GM23338 (cell line): Measurements from ENCODE around the gene MEIS3. TPM values are rescaled to one million over a fixed set of nuclear protein-coding genes. Genes with fewer than 3 reads are reported as not detected.

Experiments used
- ATAC-seq: fragments of 200-7000 bp; cut with Tn5 transposase; 3 replicates; pipeline ENCODE4 v1.9.1; 2020
- DNase-seq: peaks from one replicate; pipeline ENCODE4 v3.0.0-alpha.2; 2015; ENCODE audit warnings: low spot score
- H2AFZ ChIP-seq: fragments of 200-600 bp; sonication (generic); 2 replicates; pipeline ENCODE4 v1.8.0; 2016; ENCODE audit warnings: antibody characterized with exemption, mild to moderate bottlenecking, moderate library complexity
- H3F3A ChIP-seq: fragments of 200-600 bp; sonication (generic); replicated peaks from 2 replicates; pipeline ENCODE4 v1.8.0; 2017; ENCODE audit warnings: antibody characterized with exemption, mixed run types, low read depth
- H3K27ac ChIP-seq: fragments of 200-600 bp; sonication (generic); 2 replicates; pipeline ENCODE4 v1.6.1; 2016; ENCODE audit warnings: low read depth
- H3K27me3 ChIP-seq: fragments of 200-600 bp; sonication (generic); 2 replicates; pipeline ENCODE4 v1.8.0; 2016; ENCODE audit warnings: mild to moderate bottlenecking, mixed run types, moderate library complexity; ENCODE audit not compliant: insufficient read depth
- H3K36me3 ChIP-seq: fragments of 200-600 bp; sonication (generic); 2 replicates; pipeline ENCODE4 v1.8.0; 2016; ENCODE audit warnings: mild to moderate bottlenecking; ENCODE audit not compliant: insufficient read depth
- H3K4me1 ChIP-seq: fragments of 200-600 bp; sonication (generic); 2 replicates; pipeline ENCODE4 v1.8.0; 2016; ENCODE audit warnings: mild to moderate bottlenecking, moderate library complexity; ENCODE audit not compliant: insufficient read depth
- H3K4me2 ChIP-seq: fragments of 200-600 bp; sonication (generic); 2 replicates; pipeline ENCODE4 v1.7.1; 2017; ENCODE audit warnings: mixed run types
- H3K4me3 ChIP-seq: fragments of 200-600 bp; sonication (generic); 2 replicates; pipeline ENCODE4 v1.6.1; 2016; ENCODE audit warnings: mixed run types
- H3K79me2 ChIP-seq: fragments of 200-600 bp; sonication (generic); replicated peaks from 2 replicates; pipeline ENCODE4 v1.8.0; 2017; ENCODE audit warnings: mild to moderate bottlenecking; ENCODE audit not compliant: insufficient read depth
- H3K9me2 ChIP-seq: fragments of 200-600 bp; sonication (generic); 2 replicates; pipeline ENCODE4 v1.8.0; 2017; ENCODE audit not compliant: insufficient read depth
- H4K20me1 ChIP-seq: fragments of 200-600 bp; sonication (generic); replicated peaks from 2 replicates; pipeline ENCODE4 v1.8.0; 2017; ENCODE audit warnings: mild to moderate bottlenecking; ENCODE audit not compliant: insufficient read depth
- H3K27ac Mint-ChIP-seq: 2 replicates; pipeline ENCODE4 v1.8.0; 2020; ENCODE audit warnings: inconsistent platforms, mild to moderate bottlenecking, moderate library complexity, mixed read lengths
- H3K27me3 Mint-ChIP-seq: 3 replicates; pipeline ENCODE4 v1.8.0; 2022; ENCODE audit warnings: low read depth, mild to moderate bottlenecking, moderate library complexity, mixed read lengths, inconsistent platforms; ENCODE audit not compliant: insufficient read depth, poor library complexity
- H3K36me3 Mint-ChIP-seq: 3 replicates; pipeline ENCODE4 v1.8.0; 2021; ENCODE audit warnings: low read depth, mild to moderate bottlenecking, inconsistent platforms, moderate library complexity, mixed read lengths
- H3K4me1 Mint-ChIP-seq: 3 replicates; pipeline ENCODE4 v1.8.0; 2020; ENCODE audit warnings: mild to moderate bottlenecking, inconsistent platforms, mixed read lengths
- H3K4me3 Mint-ChIP-seq: 3 replicates; pipeline ENCODE4 v1.8.0; 2021; ENCODE audit warnings: moderate library complexity, mild to moderate bottlenecking, inconsistent platforms, mixed read lengths
- H3K9me3 Mint-ChIP-seq: 3 replicates; pipeline ENCODE4 v1.8.0; 2020; ENCODE audit warnings: moderate library complexity, mild to moderate bottlenecking, inconsistent platforms, mixed read lengths
- CREB1 ChIP-seq: fragments of 250-450 bp; sonication (Bioruptor Pico); IDR thresholded peaks from 2 replicates; pipeline ENCODE4 v1.5.0; 2020; ENCODE audit warnings: low read depth, mild to moderate bottlenecking, moderate library complexity
- JUNB ChIP-seq: IDR thresholded peaks from one replicate; pipeline ENCODE4 v1.6.1; 2016; ENCODE audit warnings: antibody characterized with exemption; ENCODE audit not compliant: unreplicated experiment
- NANOG ChIP-seq: IDR thresholded peaks from 2 replicates; pipeline ENCODE4 v1.6.1; 2016; ENCODE audit warnings: antibody characterized with exemption, borderline replicate concordance
- ZNF114 ChIP-seq: fragments of 250-450 bp; sonication (Bioruptor Pico); IDR thresholded peaks from 2 replicates; pipeline ENCODE4 v1.5.0; 2020; ENCODE audit warnings: mild to moderate bottlenecking, moderate library complexity
- polyA plus RNA-seq: library from polyadenylated mRNA; unstranded; fragments of >200 nt; fragmentation: Nextera tagmentation; extraction: Ambion mirVana; gene quantifications from 2 replicates; pipeline ENCODE4 v1.2.1, GENCODE V29; 2016
- total RNA-seq: library from RNA; depleted of rRNA; stranded (reverse); fragments of >200 nt; shearing (Covaris generic); gene quantifications from 2 replicates; pipeline ENCODE4 v1.2.3, GENCODE V29; 2014
- TF ChIP-seq, protein P1 (sequence below), 2 experiments: fragments of 200-600 bp in 1 of 2; sonication (generic) in 1 of 2; conservative IDR thresholded peaks; 2 replicates each; pipeline versions ENCODE4 v1.5.1 to v1.6.1; 2016 to 2017; ENCODE audit warnings: antibody characterized with exemption in 2 of 2, low read depth in 2 of 2, mild to moderate bottlenecking in 2 of 2, moderate library complexity in 1 of 2
- TF ChIP-seq, protein P2 (sequence below): IDR thresholded peaks from 2 replicates; pipeline ENCODE4 v1.6.1; 2016; ENCODE audit warnings: antibody characterized with exemption

MEIS3 gene
- total and polyA plus RNA-seq, 2 experiments from 2014 or later, result 20.6 to 33.7 TPM

DNA sequence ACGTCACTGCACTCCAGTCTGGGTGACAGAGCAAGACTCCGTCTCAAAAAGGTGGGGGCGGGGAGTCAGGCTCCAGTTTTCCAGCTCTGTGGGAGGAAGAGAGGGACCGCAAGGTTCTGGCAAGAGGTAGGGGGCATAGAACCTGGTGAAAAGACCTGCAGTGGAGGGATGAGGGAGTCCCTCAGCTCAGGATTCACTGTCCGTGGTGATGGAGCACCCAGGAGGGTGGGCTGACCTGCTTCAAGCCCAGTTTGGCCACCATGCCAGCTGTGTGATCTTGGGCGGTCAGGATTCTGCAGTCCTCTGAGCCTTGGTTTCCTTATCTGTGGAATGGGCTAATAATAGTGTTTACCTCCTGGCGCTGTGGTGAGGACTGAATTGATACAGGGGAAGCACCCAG is 31.2 kb upstream of the MEIS3 start:
- Mint-ChIP-seq H3K27ac (peak overlapping the region; percentile 41; the same call in 1 of the 2 replicates), H3K27me3 (peaks cover 25% of the 10 kb centered on the region), H3K9me3 (no peaks in the 10 kb centered on the region; the same call in 2 of the 3 replicates), H3K4me3 (no peak overlapping the region), H3K4me1 (peaks cover 24% of the 10 kb centered on the region), H3K36me3 (peaks cover 8% of the 10 kb centered on the region; the same call in 2 of the 3 replicates)
- DNase-seq, result no peak
- TF ChIP-seq NANOG (no peak), JUNB (no peak)
- Histone ChIP-seq H3K4me1 (peaks cover 20% of the 10 kb centered on the region), H4K20me1 (no peaks in the 10 kb centered on the region; the same call in 1 of the 2 replicates), H3K27me3 (peaks cover 20% of the 10 kb centered on the region), H3K27ac (no peak overlapping the region), H3K4me2 (no peak overlapping the region), H3K36me3 (no peaks in the 10 kb centered on the region; the same call in 1 of the 2 replicates), H3K9me2 (no peaks in the 10 kb centered on the region), H3K4me3 (no peak overlapping the region), H3F3A (peaks cover 23% of the 10 kb centered on the region; the same call in 1 of the 2 replicates), H2AFZ (no peak overlapping the region), H3K79me2 (no peaks in the 10 kb centered on the region)
- no peak for ATAC-seq

DNA sequence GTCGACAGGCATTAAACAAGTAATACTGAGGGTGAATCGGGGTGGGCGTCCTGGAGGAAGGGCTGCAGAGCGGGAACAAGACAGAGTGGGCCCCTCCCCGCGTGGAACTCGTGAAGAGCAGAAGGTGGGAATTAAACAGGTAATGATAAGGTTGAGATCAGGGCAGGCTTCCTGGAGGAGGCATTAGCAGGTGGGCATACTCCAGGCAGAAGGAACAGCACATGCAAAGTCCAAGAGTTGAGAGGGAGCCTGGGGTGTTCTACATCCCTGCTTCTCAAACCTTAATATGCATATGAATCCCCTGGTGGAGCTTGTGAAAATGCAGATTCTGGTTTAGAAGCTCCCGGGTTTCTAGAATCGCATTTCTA is 29.0 kb upstream of the MEIS3 start:
- peak overlapping the region; percentile 85; the same call in 1 of the 2 replicates for H2AFZ ChIP-seq
- ATAC-seq (no peak), DNase-seq (no peak)
- peaks cover 33% of the 10 kb centered on the region for H3K27me3 Mint-ChIP-seq
- H3K27ac Mint-ChIP-seq, result no peak overlapping the region
- H3K4me2 ChIP-seq, result peak overlapping the region; percentile 85
- no peaks in the 10 kb centered on the region; the same call in 2 of the 3 replicates for H3K36me3 Mint-ChIP-seq
- H4K20me1 ChIP-seq, result peaks cover 6% of the 10 kb centered on the region
- H3K9me3 Mint-ChIP-seq, result no peaks in the 10 kb centered on the region; the same call in 2 of the 3 replicates
- no peak overlapping the region for H3K27ac ChIP-seq
- peak overlapping the region; percentile 67 for H3K4me3 ChIP-seq
- TF ChIP-seq, protein P1, sequence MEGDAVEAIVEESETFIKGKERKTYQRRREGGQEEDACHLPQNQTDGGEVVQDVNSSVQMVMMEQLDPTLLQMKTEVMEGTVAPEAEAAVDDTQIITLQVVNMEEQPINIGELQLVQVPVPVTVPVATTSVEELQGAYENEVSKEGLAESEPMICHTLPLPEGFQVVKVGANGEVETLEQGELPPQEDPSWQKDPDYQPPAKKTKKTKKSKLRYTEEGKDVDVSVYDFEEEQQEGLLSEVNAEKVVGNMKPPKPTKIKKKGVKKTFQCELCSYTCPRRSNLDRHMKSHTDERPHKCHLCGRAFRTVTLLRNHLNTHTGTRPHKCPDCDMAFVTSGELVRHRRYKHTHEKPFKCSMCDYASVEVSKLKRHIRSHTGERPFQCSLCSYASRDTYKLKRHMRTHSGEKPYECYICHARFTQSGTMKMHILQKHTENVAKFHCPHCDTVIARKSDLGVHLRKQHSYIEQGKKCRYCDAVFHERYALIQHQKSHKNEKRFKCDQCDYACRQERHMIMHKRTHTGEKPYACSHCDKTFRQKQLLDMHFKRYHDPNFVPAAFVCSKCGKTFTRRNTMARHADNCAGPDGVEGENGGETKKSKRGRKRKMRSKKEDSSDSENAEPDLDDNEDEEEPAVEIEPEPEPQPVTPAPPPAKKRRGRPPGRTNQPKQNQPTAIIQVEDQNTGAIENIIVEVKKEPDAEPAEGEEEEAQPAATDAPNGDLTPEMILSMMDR (conservative IDR thresholded peaks at IDR 0.05; ENCODE audit: low read depth in 2 of 2), result no peak
- TF ChIP-seq NANOG, result no peak
- no peak for TF ChIP-seq CREB1 (CRISPR knock-in tag)
- TF ChIP-seq ZNF114 (CRISPR knock-in tag), result no peak
- TF ChIP-seq, protein P2, sequence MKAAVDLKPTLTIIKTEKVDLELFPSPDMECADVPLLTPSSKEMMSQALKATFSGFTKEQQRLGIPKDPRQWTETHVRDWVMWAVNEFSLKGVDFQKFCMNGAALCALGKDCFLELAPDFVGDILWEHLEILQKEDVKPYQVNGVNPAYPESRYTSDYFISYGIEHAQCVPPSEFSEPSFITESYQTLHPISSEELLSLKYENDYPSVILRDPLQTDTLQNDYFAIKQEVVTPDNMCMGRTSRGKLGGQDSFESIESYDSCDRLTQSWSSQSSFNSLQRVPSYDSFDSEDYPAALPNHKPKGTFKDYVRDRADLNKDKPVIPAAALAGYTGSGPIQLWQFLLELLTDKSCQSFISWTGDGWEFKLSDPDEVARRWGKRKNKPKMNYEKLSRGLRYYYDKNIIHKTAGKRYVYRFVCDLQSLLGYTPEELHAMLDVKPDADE, result no peak
- no peak for TF ChIP-seq JUNB
- H3K36me3 ChIP-seq, result no peaks in the 10 kb centered on the region
- peaks cover 35% of the 10 kb centered on the region for H3K4me1 Mint-ChIP-seq
- H3K4me3 Mint-ChIP-seq, result peak overlapping the region; percentile 81
- no peaks in the 10 kb centered on the region for H3K9me2 ChIP-seq
- no peaks in the 10 kb centered on the region for H3K79me2 ChIP-seq
- peaks cover 23% of the 10 kb centered on the region for H3K4me1 ChIP-seq
- H3K27me3 ChIP-seq, result peaks cover 23% of the 10 kb centered on the region
- peaks cover 28% of the 10 kb centered on the region; the same call in 1 of the 2 replicates for H3F3A ChIP-seq
